ENCODE data around the gene SPCS2. TPM values are rescaled to one million over a fixed set of nuclear protein-coding genes. Genes with fewer than 3 reads are reported as not detected.
"Not testable (repeated sequence)": the region's sequence is repeated elsewhere in the genome, so short reads cannot be mapped to it uniquely, and the experiment has no call there.

The SPCS2 gene
- total RNA-seq, 3 donors from 2014 or later = 128 to 142 (median 132) TPM

GRCh38 chr11:74960128-74960527 lies 11.1 kb downstream of the SPCS2 start:
- ATAC-seq; DNase-seq; H3K4me3 Mint-ChIP-seq; H3K9me3 Mint-ChIP-seq; H3K27me3 Mint-ChIP-seq (ENCODE audit: low read depth): not testable (repeated sequence)
- Mint-ChIP-seq H3K36me3 (ENCODE audit: insufficient read depth) (peaks cover 35% of the 10 kb centered on the region), H3K4me1 (ENCODE audit: low read depth) (peaks cover 80% of the 10 kb centered on the region)

- Mint-ChIP-seq H3K9me3 (no peaks in the 10 kb centered on the region), H3K4me3 (no peak overlapping the region), H3K4me1 (ENCODE audit: low read depth) (peaks cover 26% of the 10 kb centered on the region), H3K36me3 (ENCODE audit: insufficient read depth) (peaks cover 30% of the 10 kb centered on the region), H3K27me3 (ENCODE audit: low read depth) (no peaks in the 10 kb centered on the region)
- DNase-seq = no peak
- ATAC-seq = no peak
Observed at GRCh38 chr11:74966651-74967050, 17.6 kb downstream of the SPCS2 start.

GRCh38 chr11:74970852-74971395 lies 21.9 kb downstream of the SPCS2 start:
- peaks cover 48% of the 10 kb centered on the region for H3K36me3 Mint-ChIP-seq (ENCODE audit: insufficient read depth)
- DNase-seq = no peak
- peaks cover 2% of the 10 kb centered on the region for H3K4me1 Mint-ChIP-seq (ENCODE audit: low read depth)
- no peaks in the 10 kb centered on the region for H3K27me3 Mint-ChIP-seq (ENCODE audit: low read depth)
- no peaks in the 10 kb centered on the region for H3K9me3 Mint-ChIP-seq
- no peak overlapping the region for H3K4me3 Mint-ChIP-seq
- ATAC-seq = no peak

- ATAC-seq = no peak
- no peak overlapping the region for H3K4me3 Mint-ChIP-seq
- no peaks in the 10 kb centered on the region for H3K27me3 Mint-ChIP-seq (ENCODE audit: low read depth)
- H3K36me3 Mint-ChIP-seq (ENCODE audit: insufficient read depth) = peaks cover 51% of the 10 kb centered on the region
- no peak for DNase-seq
- peaks cover 2% of the 10 kb centered on the region for H3K4me1 Mint-ChIP-seq (ENCODE audit: low read depth)
- H3K9me3 Mint-ChIP-seq = no peaks in the 10 kb centered on the region
Observed at GRCh38 chr11:74971424-74971823, 22.4 kb downstream of the SPCS2 start.

GRCh38 chr11:74978041-74978440 lies 29.0 kb downstream of the SPCS2 start:
- Mint-ChIP-seq H3K4me1 (ENCODE audit: low read depth) (no peaks in the 10 kb centered on the region), H3K27me3 (ENCODE audit: low read depth) (no peaks in the 10 kb centered on the region), H3K4me3 (no peak overlapping the region), H3K36me3 (ENCODE audit: insufficient read depth) (peaks cover 37% of the 10 kb centered on the region), H3K9me3 (no peaks in the 10 kb centered on the region)
- ATAC-seq = no peak
- no peak for DNase-seq

- DNase-seq = no peak
- Mint-ChIP-seq H3K4me1 (ENCODE audit: low read depth) (no peaks in the 10 kb centered on the region), H3K9me3 (no peaks in the 10 kb centered on the region), H3K36me3 (ENCODE audit: insufficient read depth) (peaks cover 13% of the 10 kb centered on the region), H3K27me3 (ENCODE audit: low read depth) (no peaks in the 10 kb centered on the region), H3K4me3 (no peak overlapping the region)
- no peak for ATAC-seq
Observed at GRCh38 chr11:74980634-74981033, 31.6 kb downstream of the SPCS2 start.

- no peak for DNase-seq
- Mint-ChIP-seq H3K36me3 (ENCODE audit: insufficient read depth) (peaks cover 10% of the 10 kb centered on the region), H3K4me3 (no peak overlapping the region), H3K9me3 (no peaks in the 10 kb centered on the region), H3K4me1 (ENCODE audit: low read depth) (no peaks in the 10 kb centered on the region), H3K27me3 (ENCODE audit: low read depth) (no peaks in the 10 kb centered on the region)
- ATAC-seq = no peak
Observed at GRCh38 chr11:74981888-74982287, 32.8 kb downstream of the SPCS2 start.

- ATAC-seq (no peak), DNase-seq (no peak)
- Mint-ChIP-seq H3K27me3 (ENCODE audit: low read depth) (no peaks in the 10 kb centered on the region), H3K9me3 (no peaks in the 10 kb centered on the region), H3K4me1 (ENCODE audit: low read depth) (no peaks in the 10 kb centered on the region), H3K4me3 (no peak overlapping the region), H3K36me3 (ENCODE audit: insufficient read depth) (peaks cover 7% of the 10 kb centered on the region)
Observed at GRCh38 chr11:74984070-74984469, 35.0 kb downstream of the SPCS2 start.

- ATAC-seq (no peak), DNase-seq (no peak)
- H3K4me1 Mint-ChIP-seq (ENCODE audit: low read depth) = peaks cover 5% of the 10 kb centered on the region
- H3K9me3 Mint-ChIP-seq = no peaks in the 10 kb centered on the region
- peaks cover 6% of the 10 kb centered on the region for H3K36me3 Mint-ChIP-seq (ENCODE audit: insufficient read depth)
- H3K27me3 Mint-ChIP-seq (ENCODE audit: low read depth) = no peaks in the 10 kb centered on the region
- no peak overlapping the region for H3K4me3 Mint-ChIP-seq
Observed at GRCh38 chr11:74984730-74985129, 35.7 kb downstream of the SPCS2 start.

- Mint-ChIP-seq H3K4me3 (peak within 1 kb of the TSS; percentile 97), H3K27me3 (ENCODE audit: low read depth) (no peaks in the 10 kb centered on the region), H3K4me1 (ENCODE audit: low read depth) (peaks cover 26% of the 10 kb centered on the region), H3K9me3 (no peaks in the 10 kb centered on the region), H3K36me3 (ENCODE audit: insufficient read depth) (peaks cover under 1% of the 10 kb centered on the region)
- peak; percentile 98 to 99 for ATAC-seq
- peak; percentile 82 for DNase-seq
Observed at GRCh38 chr11:74988541-74989259, 39.6 kb downstream of the SPCS2 start, which contains the start of gene NEU3. NEU3 (plus strand) TSS chr11:74988933; CDS start chr11:74989061, 128 bp downstream.

GRCh38 chr11:74989260-74989638 lies 40.2 kb downstream of the SPCS2 start:
- Mint-ChIP-seq H3K4me3 (peak overlapping the region; percentile 97), H3K4me1 (ENCODE audit: low read depth) (peaks cover 26% of the 10 kb centered on the region), H3K27me3 (ENCODE audit: low read depth) (no peaks in the 10 kb centered on the region), H3K9me3 (no peaks in the 10 kb centered on the region), H3K36me3 (ENCODE audit: insufficient read depth) (peaks cover 5% of the 10 kb centered on the region)
- peak; percentile 1 to 5 for ATAC-seq
- DNase-seq = no peak

GRCh38 chr11:74990150-74990549 lies 41.1 kb downstream of the SPCS2 start:
- peak overlapping the region; percentile 97 for H3K4me3 Mint-ChIP-seq
- H3K27me3 Mint-ChIP-seq (ENCODE audit: low read depth); DNase-seq; H3K9me3 Mint-ChIP-seq; ATAC-seq: not testable (repeated sequence)
- H3K36me3 Mint-ChIP-seq (ENCODE audit: insufficient read depth) = peaks cover 11% of the 10 kb centered on the region
- H3K4me1 Mint-ChIP-seq (ENCODE audit: low read depth) = peaks cover 26% of the 10 kb centered on the region

- no peak for ATAC-seq
- H3K36me3 Mint-ChIP-seq (ENCODE audit: insufficient read depth) = peaks cover 12% of the 10 kb centered on the region
- H3K9me3 Mint-ChIP-seq = no peaks in the 10 kb centered on the region
Observed at GRCh38 chr11:74990941-74991340, 41.9 kb downstream of the SPCS2 start.

GRCh38 chr11:74992852-74993251 lies 43.8 kb downstream of the SPCS2 start:
- no peak overlapping the region for H3K4me3 Mint-ChIP-seq
- H3K36me3 Mint-ChIP-seq (ENCODE audit: insufficient read depth) = peaks cover 14% of the 10 kb centered on the region
- DNase-seq (no peak), ATAC-seq (no peak)
- H3K9me3 Mint-ChIP-seq = no peaks in the 10 kb centered on the region
- peaks cover 26% of the 10 kb centered on the region for H3K4me1 Mint-ChIP-seq (ENCODE audit: low read depth)
- H3K27me3 Mint-ChIP-seq (ENCODE audit: low read depth) = no peaks in the 10 kb centered on the region

More at GRCh38 chr11:74990941-74991340, 41.9 kb downstream of the SPCS2 start:
- H3K4me1 Mint-ChIP-seq (ENCODE audit: low read depth) = peaks cover 26% of the 10 kb centered on the region
- H3K4me3 Mint-ChIP-seq = peak overlapping the region; percentile 52
- no peak for DNase-seq
- no peaks in the 10 kb centered on the region for H3K27me3 Mint-ChIP-seq (ENCODE audit: low read depth)

GRCh38 chr11:75000975-75001354 lies 51.9 kb downstream of the SPCS2 start:
- Mint-ChIP-seq H3K9me3 (no peaks in the 10 kb centered on the region), H3K36me3 (ENCODE audit: insufficient read depth) (peaks cover 28% of the 10 kb centered on the region), H3K4me3 (no peak overlapping the region), H3K4me1 (ENCODE audit: low read depth) (no peaks in the 10 kb centered on the region), H3K27me3 (ENCODE audit: low read depth) (no peaks in the 10 kb centered on the region)
- ATAC-seq (no peak), DNase-seq (no peak)
